Measurements from ENCODE around the gene ZNF408. TPM values are rescaled to one million over a fixed set of nuclear protein-coding genes. Genes with fewer than 3 reads are reported as not detected.

Gene ZNF408
- 5.9 TPM for total RNA-seq

GRCh38 chr11:46700241-46701077, at the start of gene ZNF408, which contains the start of gene ARHGAP1:
Gene ZNF408 (plus strand): TSS chr11:46701031. CDS start chr11:46701048, 17 bp downstream.
Gene ARHGAP1 (minus strand): TSS chr11:46700619. CDS start chr11:46696107, 4,512 bp downstream.

GRCh38 chr11:46719048-46719542, 18.3 kb downstream of the ZNF408 start, which contains the start of gene F2:
Gene F2 (plus strand): TSS chr11:46719213. CDS start chr11:46719236, 23 bp downstream.

Small RNAs within 50 kb of the gene (small RNA-seq; reads per million reads assigned to genes)
- gene MIR5582 (ENCODE audit: low replicate concordance) = not detected

Other genes with a start within 250 kb of the ZNF408 start
- 41.6 TPM for gene AMBRA1, start 107.0 kb upstream of the ZNF408 start, total RNA-seq
- 5.3 TPM for gene HARBI1, start 83.8 kb upstream of the ZNF408 start, total RNA-seq
- gene ATG13, start 83.5 kb upstream of the ZNF408 start, total RNA-seq = 69.2 TPM
- gene ARHGAP1, start 412 bp upstream of the ZNF408 start, total RNA-seq = 36.0 TPM
- 0.63 TPM for gene F2, start 18.2 kb downstream of the ZNF408 start, total RNA-seq
- 205 TPM for gene CKAP5, start 145.2 kb downstream of the ZNF408 start, total RNA-seq
- 13.8 TPM for gene LRP4, start 217.5 kb downstream of the ZNF408 start, total RNA-seq
- gene CSTPP1, start 235.7 kb downstream of the ZNF408 start, total RNA-seq = 109 TPM

Data from parietal lobe (tissue), 2 donors.